Inflammatory macrophage treated with lipopolysaccharide for 1 hour (primary cell): ENCODE results near the gene PLA2G12B.

Experiments
- DNase-seq, 2 donors: peaks; one replicate each; pipeline ENCODE4 v3.0.0-alpha.2; 2020 to 2022

The PLA2G12B gene

DNA sequence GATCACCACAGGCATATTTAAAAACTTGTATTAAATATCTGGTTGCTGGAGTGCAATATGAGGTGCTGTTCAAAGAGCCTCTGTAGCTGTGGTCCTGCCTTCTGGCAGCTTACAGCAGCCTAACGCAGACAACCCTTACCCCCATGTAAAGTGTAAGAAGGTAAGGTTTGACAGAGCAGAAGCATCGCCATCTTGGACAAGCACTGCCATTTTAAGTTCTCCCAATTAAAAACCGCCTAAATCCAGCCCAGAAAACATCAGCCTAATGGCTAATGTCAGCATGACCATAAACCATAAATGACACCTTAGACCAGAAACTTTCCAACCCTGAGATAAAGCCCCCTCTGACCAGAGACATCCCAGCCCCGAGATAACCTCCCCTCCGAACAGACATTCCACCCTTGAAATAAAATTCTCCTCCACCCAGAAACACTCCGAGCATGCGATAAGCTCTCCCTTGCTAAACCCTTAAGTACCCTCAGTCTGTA is 66.4 kb downstream of the PLA2G12B start:
- no peak for DNase-seq

DNA sequence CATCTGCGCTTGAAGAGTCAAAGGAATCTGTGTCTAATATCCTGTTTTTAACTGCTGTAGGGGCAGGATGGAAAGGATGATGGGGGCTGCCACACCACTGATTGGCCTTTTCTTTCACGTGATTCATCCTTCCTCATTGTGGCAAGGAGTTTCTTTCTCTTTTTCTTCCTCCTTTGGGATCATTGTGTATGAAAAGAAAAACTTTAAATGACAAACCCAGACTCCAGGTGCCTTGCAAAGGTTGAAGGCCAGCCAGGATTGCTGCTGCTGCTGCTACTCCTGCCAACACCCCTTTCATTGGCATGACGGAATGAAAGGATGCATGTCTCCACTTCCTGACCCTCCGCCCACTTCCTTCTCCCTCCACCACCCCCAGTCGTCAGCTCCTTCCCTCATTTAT is 67.6 kb downstream of the PLA2G12B start:
- peak; percentile 8 to 15 for DNase-seq

GRCh38 chr10:72886621-72887020 is 68.0 kb downstream of the PLA2G12B start:
- DNase-seq: no peak

- no peak for DNase-seq
These were observed 68.7 kb downstream of the PLA2G12B start for GRCh38 chr10:72885953-72886352.
